ENCODE results near the gene LRRC19.

LRRC19 gene

DNA sequence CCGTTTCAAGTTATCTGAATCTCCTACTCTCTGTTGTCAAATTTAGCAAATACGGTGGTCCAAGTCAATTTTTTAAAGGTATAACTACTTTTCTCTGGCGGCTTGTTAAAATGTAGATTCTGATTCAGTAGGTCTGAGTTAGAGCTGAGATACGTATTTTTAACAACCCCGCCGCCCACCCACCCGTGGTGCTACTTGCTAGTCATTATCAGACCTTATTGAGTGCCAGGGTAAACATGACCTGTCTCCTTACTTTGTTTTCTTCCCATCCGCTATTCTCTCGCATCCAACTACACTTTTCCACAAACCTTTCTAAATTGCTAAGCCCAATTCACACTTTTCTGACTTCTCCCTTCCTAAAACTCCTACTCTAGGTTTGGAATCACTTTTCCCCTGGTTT lies 57.7 kb downstream of the LRRC19 start:
- peaks cover 21% of the 10 kb centered on the region for H3K4me1 Mint-ChIP-seq

DNA sequence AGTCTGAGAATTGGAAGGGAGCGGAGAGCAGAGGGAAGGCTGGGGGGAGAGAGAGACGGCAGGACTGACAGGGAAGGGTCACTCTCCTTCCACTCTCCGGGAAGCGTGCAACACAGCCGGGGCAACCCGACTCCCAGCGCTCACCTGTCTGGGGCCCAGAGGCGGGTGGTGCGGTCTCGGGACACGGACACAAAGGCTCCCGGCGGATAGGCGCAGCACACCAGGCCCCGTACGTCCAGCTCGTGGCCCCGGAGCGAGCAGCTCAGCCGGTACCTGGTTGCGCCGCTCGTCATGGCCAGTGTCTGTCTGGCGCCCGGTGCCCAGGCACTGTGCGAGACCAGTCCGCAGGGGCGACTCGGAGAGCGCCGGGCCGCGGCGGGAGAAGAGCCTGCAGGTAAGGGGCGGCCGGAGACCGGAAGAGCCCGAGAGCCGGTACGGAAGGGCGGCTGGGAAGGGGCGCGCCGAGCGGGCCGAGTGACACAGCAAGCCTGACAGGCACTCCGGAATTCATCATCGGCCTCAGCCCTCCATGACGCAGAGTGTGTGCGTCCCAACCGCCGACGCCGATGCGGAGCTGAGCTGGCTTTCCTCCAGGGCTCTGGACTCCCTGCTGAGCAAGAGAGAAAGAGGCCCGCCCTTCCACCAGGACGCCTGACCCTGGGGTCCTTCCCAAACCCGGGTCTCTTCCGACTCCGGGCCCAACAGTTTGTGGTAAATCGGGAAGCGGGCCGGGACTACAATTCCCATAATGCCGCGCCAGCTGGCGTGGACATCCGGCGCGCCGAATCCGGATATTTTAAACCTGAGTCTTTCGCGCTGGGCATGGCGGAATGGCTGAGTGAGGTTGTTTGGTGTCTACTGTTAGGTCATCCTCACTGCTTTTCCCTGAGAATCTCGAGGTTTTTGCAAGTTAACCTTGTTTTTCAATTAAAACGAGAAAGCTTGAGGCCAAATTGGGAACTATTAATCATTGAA lies 58.4 kb downstream of the LRRC19 start, which contains the start of gene PLAA:
Gene PLAA (minus strand): TSS at position 490 of the 975 bp plus-strand sequence. CDS start 197 bp downstream, at position 293.
- Mint-ChIP-seq H3K4me1 (peaks cover 23% of the 10 kb centered on the region), H3K27ac (peak within 1 kb of the TSS; percentile 98), H3K27me3 (peaks cover 2% of the 10 kb centered on the region), H3K4me3 (peak within 1 kb of the TSS; percentile 87), H3K36me3 (peaks cover 3% of the 10 kb centered on the region), H3K9me3 (no peaks in the 10 kb centered on the region)
- peak; percentile 72 to 86 for DNase-seq (ENCODE audit: low spot score in 2 of 2)
- ATAC-seq (ENCODE audit: low read depth): peak; percentile 94

More for the DNA sequence above, 57.7 kb downstream of the LRRC19 start:
- no peak for ATAC-seq (ENCODE audit: low read depth)
- peaks cover 2% of the 10 kb centered on the region for H3K27me3 Mint-ChIP-seq
- peak overlapping the region; percentile 87 for H3K4me3 Mint-ChIP-seq
- DNase-seq (ENCODE audit: low spot score in 2 of 2): no peak
- H3K9me3 Mint-ChIP-seq: no peaks in the 10 kb centered on the region
- no peaks in the 10 kb centered on the region for H3K36me3 Mint-ChIP-seq
- peak overlapping the region; percentile 98 for H3K27ac Mint-ChIP-seq

DNA sequence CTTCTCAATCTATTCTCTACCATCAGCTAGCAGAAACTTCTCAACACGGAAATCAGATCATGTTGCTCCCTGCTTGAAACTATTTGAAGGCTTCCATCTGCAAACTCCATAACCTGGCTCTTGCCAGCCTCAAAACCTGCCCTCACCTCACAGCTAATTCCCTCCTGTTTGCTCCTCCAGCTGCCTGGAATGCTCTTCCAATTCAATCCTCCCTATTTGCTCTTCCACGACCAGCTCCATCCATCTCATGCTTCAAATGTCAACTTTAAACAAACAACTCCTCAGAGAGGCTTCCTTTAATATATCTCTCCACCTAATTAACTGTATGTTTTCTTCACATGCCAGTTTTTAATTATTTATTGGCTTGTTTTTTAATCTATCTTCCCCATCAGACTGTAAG lies 59.9 kb downstream of the LRRC19 start:
- peak overlapping the region; percentile 98 for H3K27ac Mint-ChIP-seq
- peaks cover 2% of the 10 kb centered on the region for H3K27me3 Mint-ChIP-seq
- peaks cover 31% of the 10 kb centered on the region for H3K4me1 Mint-ChIP-seq
- peak overlapping the region; percentile 87 for H3K4me3 Mint-ChIP-seq
- no peaks in the 10 kb centered on the region for H3K9me3 Mint-ChIP-seq
- no peak for DNase-seq (ENCODE audit: low spot score in 2 of 2)
- H3K36me3 Mint-ChIP-seq: peaks cover 8% of the 10 kb centered on the region
- no peak for ATAC-seq (ENCODE audit: low read depth)

Data from memory B cell (primary cell).